Articular chondrocyte of knee joint (primary cell): ENCODE data around the gene SLAIN2. TPM values are rescaled to one million over a fixed set of nuclear protein-coding genes. Genes with fewer than 3 reads are reported as not detected.

Source experiments
- total RNA-seq: library from RNA; depleted of rRNA; stranded (reverse); fragments of >200 nt; gene quantifications from 2 replicates; pipeline ENCODE4 v1.2.3, GENCODE V29; 2012

Gene SLAIN2
- 73.6 and 107 TPM in 2 replicates for total RNA-seq

GRCh38 chr4:48340965-48341775, at the start of gene SLAIN2:
Gene SLAIN2 (plus strand): TSS chr4:48341529. CDS start chr4:48341740, 211 bp downstream.

Other genes with a start within 250 kb of the SLAIN2 start
- gene TXK, start 207.3 kb upstream of the SLAIN2 start, total RNA-seq: 0.13 and 0.54 TPM in 2 replicates
- 0.91 and 1.8 TPM in 2 replicates for gene TEC, start 71.7 kb upstream of the SLAIN2 start, total RNA-seq
- gene SLC10A4, start 141.8 kb downstream of the SLAIN2 start, total RNA-seq: not detected in 2 replicates
- gene ZAR1, start 148.7 kb downstream of the SLAIN2 start, total RNA-seq: not detected in 2 replicates